Measurements from ENCODE around the gene STK32C. TPM values are rescaled to one million over a fixed set of nuclear protein-coding genes. Genes with fewer than 3 reads are reported as not detected.

The STK32C gene
- total RNA-seq, 1 donor from 2014 or later, result 4.7 TPM

GRCh38 chr10:132290631-132291030, 17.1 kb downstream of the STK32C start:
- no peak overlapping the region for H3K4me3 ChIP-seq
- no peak for DNase-seq (ENCODE audit: extremely low spot score in 2 of 2)
- no peaks in the 10 kb centered on the region for H3K9me3 ChIP-seq
- H3K4me1 ChIP-seq, result no peaks in the 10 kb centered on the region
- no peaks in the 10 kb centered on the region for H3K36me3 ChIP-seq
- H3K27ac ChIP-seq, result no peak overlapping the region
- TF ChIP-seq POLR2AphosphoS5 (IDR thresholded peaks at IDR 0.05; ENCODE audit: insufficient read depth in 1 of 2, low read depth in 1 of 2), result no peak
- TF ChIP-seq CTCF (IDR thresholded peaks at IDR 0.05), result no peak
- no peaks in the 10 kb centered on the region for H3K27me3 ChIP-seq
- intact Hi-C loops (cut with DNase I), result no loop called here

- H3K36me3 ChIP-seq, result no peaks in the 10 kb centered on the region
- H3K4me1 ChIP-seq, result no peaks in the 10 kb centered on the region
- H3K9me3 ChIP-seq, result no peaks in the 10 kb centered on the region
- H3K27me3 ChIP-seq, result no peaks in the 10 kb centered on the region
- no peak for DNase-seq (ENCODE audit: extremely low spot score in 2 of 2)
- TF ChIP-seq CTCF (IDR thresholded peaks at IDR 0.05) (no peak), POLR2A (IDR thresholded peaks at IDR 0.05) (no peak), POLR2AphosphoS5 (IDR thresholded peaks at IDR 0.05; ENCODE audit: insufficient read depth in 1 of 2, low read depth in 1 of 2) (no peak)
- no peak overlapping the region for H3K4me3 ChIP-seq
- intact Hi-C loops (cut with DNase I), result no loop called here
- H3K27ac ChIP-seq, result no peak overlapping the region
Measured at GRCh38 chr10:132289439-132289838, 18.3 kb downstream of the STK32C start.

- no peak for DNase-seq (ENCODE audit: extremely low spot score in 2 of 2)
- intact Hi-C loops (cut with DNase I), result no loop called here
- Histone ChIP-seq H3K4me3 (no peak overlapping the region), H3K4me1 (peaks cover 6% of the 10 kb centered on the region), H3K27ac (no peak overlapping the region), H3K9me3 (no peaks in the 10 kb centered on the region), H3K36me3 (no peaks in the 10 kb centered on the region), H3K27me3 (no peaks in the 10 kb centered on the region)
- TF ChIP-seq CTCF (IDR thresholded peaks at IDR 0.05) (no peak), POLR2AphosphoS5 (IDR thresholded peaks at IDR 0.05; ENCODE audit: insufficient read depth in 1 of 2, low read depth in 1 of 2) (no peak), POLR2A (IDR thresholded peaks at IDR 0.05) (no peak)
Measured at GRCh38 chr10:132283604-132284382, 24.0 kb downstream of the STK32C start.

GRCh38 chr10:132282667-132283603, 24.8 kb downstream of the STK32C start:
- no peaks in the 10 kb centered on the region for H3K36me3 ChIP-seq
- no peak overlapping the region for H3K4me3 ChIP-seq
- intact Hi-C loops (cut with DNase I), result no loop called here
- H3K4me1 ChIP-seq, result peaks cover 6% of the 10 kb centered on the region
- DNase-seq (ENCODE audit: extremely low spot score in 2 of 2), result no peak
- no peak overlapping the region for H3K27ac ChIP-seq
- no peaks in the 10 kb centered on the region for H3K27me3 ChIP-seq
- TF ChIP-seq POLR2A (IDR thresholded peaks at IDR 0.05) (no peak), POLR2AphosphoS5 (IDR thresholded peaks at IDR 0.05; ENCODE audit: insufficient read depth in 1 of 2, low read depth in 1 of 2) (no peak), CTCF (IDR thresholded peaks at IDR 0.05) (no peak)
- H3K9me3 ChIP-seq, result no peaks in the 10 kb centered on the region
